ENCODE results near the gene PLPP1.

- TF ChIP-seq CTCF (IDR thresholded peaks at IDR 0.05) (no peak), RAD21 (conservative IDR thresholded peaks at IDR 0.05 in 1 of 2, IDR thresholded peaks at IDR 0.05 in 1 of 2) (no peak), RFX5 (IDR thresholded peaks at IDR 0.05) (no peak), JUN (IDR thresholded peaks at IDR 0.05) (no peak), MAZ (IDR thresholded peaks at IDR 0.05; ENCODE audit: borderline replicate concordance, low read depth, low read length) (no peak), POLR2A (IDR thresholded peaks at IDR 0.05; ENCODE audit: low read length) (no peak), SREBF2 (IDR thresholded peaks at IDR 0.05) (no peak), GATA3 (IDR thresholded peaks at IDR 0.05; ENCODE audit: borderline replicate concordance) (no peak)
Measured at GRCh38 chr5:55582256-55582655, 47.5 kb upstream of the PLPP1 start.

Measured in A549 (cell line).